Stimulated activated CD8-positive, alpha-beta memory T cell treated with anti-CD3 and anti-CD28 coated beads, Interleukin-7, amount 100 ng/mL, for 48 hours (primary cell): ENCODE data around the gene MMP28.

Experiments
- DNase-seq, 2 donors: peaks; one replicate each; pipeline ENCODE4 v3.0.0-alpha.2; 2020; ENCODE audit warnings: low read depth in 1 of 2; ENCODE audit errors: extremely low read depth in 1 of 2

Gene MMP28

GRCh38 chr17:35726953-35727460 lies 68.4 kb downstream of the MMP28 start:
- no peak for DNase-seq

- no peak for DNase-seq
Observed at GRCh38 chr17:35726127-35726952, 69.1 kb downstream of the MMP28 start.

DNA sequence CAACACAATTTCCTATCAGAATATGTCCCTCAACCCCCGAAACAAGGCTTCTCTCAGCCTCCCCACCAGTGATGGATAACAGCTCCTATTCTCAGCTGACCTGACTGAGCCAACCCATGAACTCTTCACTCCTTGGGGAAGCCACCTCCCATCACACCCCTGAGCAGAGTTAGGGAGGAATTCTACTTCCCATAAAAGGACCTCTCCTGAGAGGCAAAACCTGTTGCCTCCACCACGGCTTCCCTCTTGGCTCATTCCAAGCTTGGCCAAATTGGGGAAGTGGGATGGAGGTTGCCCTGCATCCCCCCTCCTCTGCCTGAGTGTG lies 69.7 kb downstream of the MMP28 start:
- no peak for DNase-seq

DNA sequence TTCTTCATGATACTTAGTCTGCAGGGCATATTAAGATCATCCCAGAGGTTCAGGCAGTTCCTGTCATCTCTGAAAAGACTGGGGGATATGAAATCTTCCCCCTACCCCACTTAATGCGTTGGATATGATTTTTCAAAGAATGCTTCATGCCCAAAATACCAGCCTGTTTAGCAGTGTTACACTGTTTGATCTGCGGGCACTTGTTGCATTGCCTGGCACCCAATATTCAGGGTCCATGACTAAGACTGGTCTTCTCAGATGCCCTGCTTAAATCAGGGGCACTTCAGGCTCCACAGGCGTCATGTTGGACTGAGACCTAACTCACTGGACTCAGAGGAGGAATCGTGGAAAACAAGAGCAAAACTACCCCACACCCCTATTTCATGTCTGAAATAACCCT lies 70.4 kb downstream of the MMP28 start:
- no peak for DNase-seq

GRCh38 chr17:35723735-35724134 lies 71.7 kb downstream of the MMP28 start:
- no peak for DNase-seq

DNA sequence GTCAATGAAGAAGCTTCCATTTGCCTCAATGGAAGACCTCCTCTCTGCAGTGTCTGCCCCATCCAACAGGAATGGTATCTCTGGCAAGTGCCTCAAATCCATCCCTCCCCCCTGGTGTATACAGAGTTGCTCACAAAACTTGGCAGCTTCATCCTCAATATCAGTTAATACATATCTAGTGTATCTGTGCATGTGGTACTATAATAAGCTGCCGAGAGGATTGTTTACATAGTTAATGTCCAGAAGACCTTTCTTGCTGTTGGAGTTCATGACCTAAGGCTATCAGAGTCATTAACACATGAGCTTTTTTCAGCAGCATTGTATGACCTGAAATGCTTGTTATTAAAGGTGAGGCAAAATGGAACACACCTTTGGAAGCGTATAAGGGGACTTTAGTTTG lies 78.0 kb downstream of the MMP28 start:
- DNase-seq = no peak

GRCh38 chr17:35716897-35717465 lies 78.5 kb downstream of the MMP28 start:
- DNase-seq = no peak

GRCh38 chr17:35716173-35716572 lies 79.3 kb downstream of the MMP28 start:
- DNase-seq = no peak
